MM.1S (cell line): Measurements from ENCODE around the gene CLASP1.

Source experiments
- EZH2phosphoT487 ChIP-seq: fragments of 300-600 bp; sonication (generic); IDR thresholded peaks from 2 replicates; pipeline ENCODE4 v1.6.1; 2018; ENCODE audit warnings: antibody characterized with exemption, low read length
- TF ChIP-seq, protein P1 (sequence below): fragments of 300-600 bp; sonication (generic); IDR thresholded peaks from 2 replicates; pipeline ENCODE4 v1.5.1; 2016; ENCODE audit warnings: antibody characterized with exemption, low read length, mixed read lengths

DNA sequence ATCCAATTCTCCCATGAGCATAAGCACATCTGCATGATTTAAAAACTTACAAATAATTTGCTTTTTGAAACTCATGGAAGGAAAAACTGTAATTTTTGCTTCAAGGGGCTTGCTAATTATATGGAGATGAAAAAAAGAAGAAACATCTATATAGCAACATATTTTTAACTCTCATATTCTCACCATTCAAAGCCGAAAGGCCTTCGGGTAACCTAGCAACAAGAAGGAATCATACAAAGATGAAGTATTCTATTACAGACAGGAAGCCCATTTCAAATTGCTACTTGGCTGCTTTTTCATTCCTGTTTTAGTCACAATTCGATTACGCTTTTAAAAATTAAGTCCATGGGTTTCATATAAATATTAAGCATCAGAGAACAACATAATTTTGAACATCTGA, 157.7 kb downstream of the CLASP1 start:
- no peak for TF ChIP-seq EZH2phosphoT487
- TF ChIP-seq, protein P1, sequence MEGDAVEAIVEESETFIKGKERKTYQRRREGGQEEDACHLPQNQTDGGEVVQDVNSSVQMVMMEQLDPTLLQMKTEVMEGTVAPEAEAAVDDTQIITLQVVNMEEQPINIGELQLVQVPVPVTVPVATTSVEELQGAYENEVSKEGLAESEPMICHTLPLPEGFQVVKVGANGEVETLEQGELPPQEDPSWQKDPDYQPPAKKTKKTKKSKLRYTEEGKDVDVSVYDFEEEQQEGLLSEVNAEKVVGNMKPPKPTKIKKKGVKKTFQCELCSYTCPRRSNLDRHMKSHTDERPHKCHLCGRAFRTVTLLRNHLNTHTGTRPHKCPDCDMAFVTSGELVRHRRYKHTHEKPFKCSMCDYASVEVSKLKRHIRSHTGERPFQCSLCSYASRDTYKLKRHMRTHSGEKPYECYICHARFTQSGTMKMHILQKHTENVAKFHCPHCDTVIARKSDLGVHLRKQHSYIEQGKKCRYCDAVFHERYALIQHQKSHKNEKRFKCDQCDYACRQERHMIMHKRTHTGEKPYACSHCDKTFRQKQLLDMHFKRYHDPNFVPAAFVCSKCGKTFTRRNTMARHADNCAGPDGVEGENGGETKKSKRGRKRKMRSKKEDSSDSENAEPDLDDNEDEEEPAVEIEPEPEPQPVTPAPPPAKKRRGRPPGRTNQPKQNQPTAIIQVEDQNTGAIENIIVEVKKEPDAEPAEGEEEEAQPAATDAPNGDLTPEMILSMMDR: no peak
